GM12875 (cell line): ENCODE data around the gene CLSTN2.

Source experiments
- H3K4me3 ChIP-seq: one replicate; pipeline ENCODE4 v1.5.1; 2011; ENCODE audit warnings: low read depth, low read length, control low read depth
- CTCF ChIP-seq: IDR thresholded peaks from 2 replicates; pipeline ENCODE4 v1.5.1; 2011; ENCODE audit warnings: low read depth, mild to moderate bottlenecking, control low read depth, inconsistent platforms, low read length, moderate library complexity, borderline replicate concordance; ENCODE audit not compliant: insufficient read depth

The CLSTN2 gene

GRCh38 chr3:140292684-140293083 lies 357.7 kb downstream of the CLSTN2 start:
- no peak overlapping the region for H3K4me3 ChIP-seq
- TF ChIP-seq CTCF, result no peak

GRCh38 chr3:140294058-140294457 lies 359.1 kb downstream of the CLSTN2 start:
- TF ChIP-seq CTCF, result no peak
- H3K4me3 ChIP-seq, result no peak overlapping the region

GRCh38 chr3:140296796-140297352 lies 361.9 kb downstream of the CLSTN2 start:
- TF ChIP-seq CTCF, result no peak
- H3K4me3 ChIP-seq, result no peak overlapping the region

- H3K4me3 ChIP-seq, result no peak overlapping the region
- TF ChIP-seq CTCF, result no peak
Measured at GRCh38 chr3:140298043-140298442, 363.1 kb downstream of the CLSTN2 start.

- no peak for TF ChIP-seq CTCF
Measured at GRCh38 chr3:140298569-140299070, 363.6 kb downstream of the CLSTN2 start.

GRCh38 chr3:140303875-140304274 lies 368.9 kb downstream of the CLSTN2 start:
- no peak for TF ChIP-seq CTCF
- H3K4me3 ChIP-seq, result no peak overlapping the region

More at GRCh38 chr3:140298569-140299070, 363.6 kb downstream of the CLSTN2 start:
- no peak overlapping the region for H3K4me3 ChIP-seq

- no peak for TF ChIP-seq CTCF
- H3K4me3 ChIP-seq, result no peak overlapping the region
Measured at GRCh38 chr3:140308535-140308934, 373.6 kb downstream of the CLSTN2 start.
